NCI-H1105 (cell line): ENCODE measurements around the gene ALDH1L1.

Source experiments
- DNase-seq: peaks from one replicate; lab custom pipeline; 2025; lab: John Stamatoyannopoulos, UW

Gene ALDH1L1

DNA sequence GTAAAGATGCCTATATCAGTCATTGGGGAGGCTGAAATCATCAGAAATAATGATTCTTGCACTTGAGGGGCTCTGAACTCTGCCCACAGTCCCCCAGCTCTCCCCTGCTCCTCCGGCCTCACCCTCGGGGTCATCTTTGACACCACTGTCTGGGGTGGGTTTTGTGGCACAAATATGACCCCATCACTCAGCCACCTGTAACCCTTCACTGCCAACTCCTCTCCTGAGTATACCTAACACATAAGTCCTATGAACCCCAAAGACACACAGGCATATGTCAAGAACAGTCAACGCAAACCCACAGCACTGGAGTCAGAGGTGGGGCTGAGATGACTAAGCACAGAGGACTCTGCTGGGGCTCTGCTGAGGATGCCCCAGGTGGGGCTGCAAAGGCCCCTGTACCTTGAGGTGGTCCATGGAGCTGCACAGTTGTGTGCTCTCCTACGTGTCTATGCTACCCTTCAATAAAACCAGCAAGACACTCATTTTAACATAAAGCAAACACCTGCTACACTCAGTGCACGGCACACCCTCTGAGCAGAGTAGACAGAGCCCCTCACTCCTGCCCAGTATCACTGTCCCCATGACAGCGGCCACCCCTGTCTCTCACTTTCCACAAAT is 126.3 kb downstream of the ALDH1L1 start:
- DNase-seq: no peak
